HepG2 (cell line): Measurements from ENCODE around the gene KLHL5. TPM values are rescaled to one million over a fixed set of nuclear protein-coding genes. Genes with fewer than 3 reads are reported as not detected.

Source experiments
- ETV5 ChIP-seq: IDR thresholded peaks from 2 replicates; pipeline ENCODE4 v1.6.1; 2018; ENCODE audit warnings: missing biosample characterization, missing genetic modification reagents, inconsistent platforms, borderline replicate concordance
- HMGXB4 ChIP-seq, 2 experiments: sonication (generic) in 1 of 2; formaldehyde crosslinking in 1 of 2; IDR thresholded peaks; 2 replicates each; pipeline versions ENCODE4 v1.4.0 to v1.6.1; 2018 to 2020; ENCODE audit warnings: missing genetic modification reagents in 2 of 2, borderline replicate concordance in 1 of 2, low read depth in 1 of 2, mild to moderate bottlenecking in 1 of 2, missing biosample characterization in 1 of 2
- KDM6A ChIP-seq: IDR thresholded peaks from 2 replicates; pipeline ENCODE4 v1.6.1; 2016; ENCODE audit warnings: low read depth
- NAIF1 ChIP-seq: sonication (generic); formaldehyde crosslinking; IDR thresholded peaks from 2 replicates; pipeline ENCODE4 v1.5.0; 2020; ENCODE audit warnings: mild to moderate bottlenecking, missing genetic modification reagents, borderline replicate concordance
- ZNF274 ChIP-seq: sonication (generic); formaldehyde crosslinking; IDR thresholded peaks from 2 replicates; pipeline ENCODE4 v1.5.1; 2020; ENCODE audit warnings: mild to moderate bottlenecking, missing genetic modification reagents
- ZNF362 ChIP-seq: sonication (generic); formaldehyde crosslinking; IDR thresholded peaks from 2 replicates; pipeline ENCODE4 v1.4.0; 2020; ENCODE audit warnings: missing genetic modification reagents, mild to moderate bottlenecking, borderline replicate concordance
- ZNF781 ChIP-seq: sonication (generic); formaldehyde crosslinking; IDR thresholded peaks from 2 replicates; pipeline ENCODE4 v1.5.1; 2020; ENCODE audit warnings: borderline replicate concordance, mild to moderate bottlenecking, missing genetic modification reagents; ENCODE audit errors: not compliant biosample characterization
- polyA plus RNA-seq, 8 experiments: library from polyadenylated mRNA; depleted of rRNA in 3 of 8; stranded (reverse) in 7 of 8; unstranded in 1 of 8; fragments of >200 nt; fragmentation: Illumina TruSeq in 4 of 8; extraction: Trizol in 4 of 8; gene quantifications; 2 replicates each; pipeline versions ENCODE4 v1.2.1 to v1.2.3, GENCODE V29; 2011 to 2016; ENCODE audit warnings: low read depth in 4 of 8, missing spikeins in 1 of 8, mixed read lengths in 1 of 8; ENCODE audit not compliant: insufficient read depth in 1 of 8
- total RNA-seq, 5 experiments: library from RNA; depleted of rRNA; stranded (reverse); fragments of >200 nt; fragmentation: Illumina TruSeq; extraction: Trizol; gene quantifications; 2 replicates each; pipeline ENCODE4 v1.2.3, GENCODE V29; 2016; ENCODE audit warnings: low read depth in 1 of 5
- TF ChIP-seq, protein P1 (sequence below): sonication (generic); formaldehyde crosslinking; IDR thresholded peaks from one replicate; pipeline ENCODE4 v1.5.1; 2020; ENCODE audit warnings: mild to moderate bottlenecking, missing genetic modification reagents; ENCODE audit errors: not compliant biosample characterization
- TF ChIP-seq, protein P2 (sequence below), 2 experiments: sonication (generic) in 1 of 2; formaldehyde crosslinking in 1 of 2; IDR thresholded peaks; 2 replicates each; pipeline versions ENCODE4 v1.4.0 to v1.6.1; 2016 to 2020; ENCODE audit warnings: borderline replicate concordance in 1 of 2, low read depth in 1 of 2, mild to moderate bottlenecking in 1 of 2, missing genetic modification reagents in 1 of 2

The KLHL5 gene
- total and polyA plus RNA-seq, 2 of the 13 experiments (the other 11 are each of a cell fraction or from before 2014, with no cell fraction given), result 36.2 to 38.7 TPM

- peak; percentile 94 for TF ChIP-seq ZNF362 (CRISPR knock-in tag)
- TF ChIP-seq, protein P1, sequence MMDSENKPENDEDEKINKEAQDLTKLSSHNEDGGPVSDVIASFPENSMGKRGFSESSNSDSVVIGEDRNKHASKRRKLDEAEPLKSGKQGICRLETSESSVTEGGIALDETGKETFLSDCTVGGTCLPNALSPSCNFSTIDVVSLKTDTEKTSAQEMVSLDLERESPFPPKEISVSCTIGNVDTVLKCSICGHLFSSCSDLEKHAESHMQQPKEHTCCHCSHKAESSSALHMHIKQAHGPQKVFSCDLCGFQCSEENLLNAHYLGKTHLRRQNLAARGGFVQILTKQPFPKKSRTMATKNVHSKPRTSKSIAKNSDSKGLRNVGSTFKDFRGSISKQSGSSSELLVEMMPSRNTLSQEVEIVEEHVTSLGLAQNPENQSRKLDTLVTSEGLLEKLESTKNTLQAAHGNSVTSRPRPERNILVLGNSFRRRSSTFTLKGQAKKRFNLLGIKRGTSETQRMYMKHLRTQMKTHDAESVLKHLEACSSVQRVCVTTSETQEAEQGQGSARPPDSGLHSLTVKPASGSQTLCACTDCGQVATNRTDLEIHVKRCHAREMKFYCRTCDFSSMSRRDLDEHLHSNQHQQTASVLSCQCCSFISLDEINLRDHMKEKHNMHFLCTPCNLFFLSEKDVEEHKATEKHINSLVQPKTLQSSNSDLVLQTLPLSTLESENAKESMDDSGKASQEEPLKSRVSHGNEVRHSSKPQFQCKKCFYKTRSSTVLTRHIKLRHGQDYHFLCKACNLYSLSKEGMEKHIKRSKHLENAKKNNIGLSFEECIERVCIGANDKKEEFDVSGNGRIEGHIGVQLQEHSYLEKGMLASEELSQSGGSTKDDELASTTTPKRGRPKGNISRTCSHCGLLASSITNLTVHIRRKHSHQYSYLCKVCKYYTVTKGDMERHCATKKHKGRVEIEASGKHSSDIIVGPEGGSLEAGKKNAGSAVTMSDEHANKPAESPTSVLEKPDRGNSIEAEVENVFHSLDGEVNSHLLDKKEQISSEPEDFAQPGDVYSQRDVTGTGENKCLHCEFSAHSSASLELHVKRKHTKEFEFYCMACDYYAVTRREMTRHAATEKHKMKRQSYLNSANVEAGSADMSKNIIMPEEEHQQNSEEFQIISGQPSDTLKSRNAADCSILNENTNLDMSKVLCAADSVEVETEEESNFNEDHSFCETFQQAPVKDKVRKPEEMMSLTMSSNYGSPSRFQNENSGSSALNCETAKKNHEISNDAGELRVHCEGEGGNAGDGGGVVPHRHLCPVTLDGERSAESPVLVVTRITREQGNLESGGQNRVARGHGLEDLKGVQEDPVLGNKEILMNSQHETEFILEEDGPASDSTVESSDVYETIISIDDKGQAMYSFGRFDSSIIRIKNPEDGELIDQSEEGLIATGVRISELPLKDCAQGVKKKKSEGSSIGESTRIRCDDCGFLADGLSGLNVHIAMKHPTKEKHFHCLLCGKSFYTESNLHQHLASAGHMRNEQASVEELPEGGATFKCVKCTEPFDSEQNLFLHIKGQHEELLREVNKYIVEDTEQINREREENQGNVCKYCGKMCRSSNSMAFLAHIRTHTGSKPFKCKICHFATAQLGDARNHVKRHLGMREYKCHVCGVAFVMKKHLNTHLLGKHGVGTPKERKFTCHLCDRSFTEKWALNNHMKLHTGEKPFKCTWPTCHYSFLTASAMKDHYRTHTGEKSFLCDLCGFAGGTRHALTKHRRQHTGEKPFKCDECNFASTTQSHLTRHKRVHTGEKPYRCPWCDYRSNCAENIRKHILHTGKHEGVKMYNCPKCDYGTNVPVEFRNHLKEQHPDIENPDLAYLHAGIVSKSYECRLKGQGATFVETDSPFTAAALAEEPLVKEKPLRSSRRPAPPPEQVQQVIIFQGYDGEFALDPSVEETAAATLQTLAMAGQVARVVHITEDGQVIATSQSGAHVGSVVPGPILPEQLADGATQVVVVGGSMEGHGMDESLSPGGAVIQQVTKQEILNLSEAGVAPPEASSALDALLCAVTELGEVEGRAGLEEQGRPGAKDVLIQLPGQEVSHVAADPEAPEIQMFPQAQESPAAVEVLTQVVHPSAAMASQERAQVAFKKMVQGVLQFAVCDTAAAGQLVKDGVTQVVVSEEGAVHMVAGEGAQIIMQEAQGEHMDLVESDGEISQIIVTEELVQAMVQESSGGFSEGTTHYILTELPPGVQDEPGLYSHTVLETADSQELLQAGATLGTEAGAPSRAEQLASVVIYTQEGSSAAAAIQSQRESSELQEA (CRISPR knock-in tag), result no peak
- TF ChIP-seq, protein P2, sequence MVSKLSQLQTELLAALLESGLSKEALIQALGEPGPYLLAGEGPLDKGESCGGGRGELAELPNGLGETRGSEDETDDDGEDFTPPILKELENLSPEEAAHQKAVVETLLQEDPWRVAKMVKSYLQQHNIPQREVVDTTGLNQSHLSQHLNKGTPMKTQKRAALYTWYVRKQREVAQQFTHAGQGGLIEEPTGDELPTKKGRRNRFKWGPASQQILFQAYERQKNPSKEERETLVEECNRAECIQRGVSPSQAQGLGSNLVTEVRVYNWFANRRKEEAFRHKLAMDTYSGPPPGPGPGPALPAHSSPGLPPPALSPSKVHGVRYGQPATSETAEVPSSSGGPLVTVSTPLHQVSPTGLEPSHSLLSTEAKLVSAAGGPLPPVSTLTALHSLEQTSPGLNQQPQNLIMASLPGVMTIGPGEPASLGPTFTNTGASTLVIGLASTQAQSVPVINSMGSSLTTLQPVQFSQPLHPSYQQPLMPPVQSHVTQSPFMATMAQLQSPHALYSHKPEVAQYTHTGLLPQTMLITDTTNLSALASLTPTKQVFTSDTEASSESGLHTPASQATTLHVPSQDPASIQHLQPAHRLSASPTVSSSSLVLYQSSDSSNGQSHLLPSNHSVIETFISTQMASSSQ (IDR thresholded peaks at IDR 0.05; ENCODE audit: low read depth), result peak; percentile 62; the same call in 1 of the 2 replicates
- TF ChIP-seq, protein P2 (CRISPR knock-in tag; IDR thresholded peaks at IDR 0.05; ENCODE audit: borderline replicate concordance), result no peak
- no peak for TF ChIP-seq ZNF274 (CRISPR knock-in tag)
- 0 out of 4 replicates have a peak, but pooled peaks of 1 of the 2 experiments have one; percentile 11 for TF ChIP-seq HMGXB4 (CRISPR knock-in tag; IDR thresholded peaks at IDR 0.05; ENCODE audit: borderline replicate concordance in 1 of 2, low read depth in 1 of 2)
- peak; percentile 43; the same call in 1 of the 2 replicates for TF ChIP-seq NAIF1 (CRISPR knock-in tag)
- TF ChIP-seq KDM6A (CRISPR knock-in tag), result peak; percentile 74
- peak; percentile 7; the same call in 1 of the 2 replicates for TF ChIP-seq ETV5
- TF ChIP-seq ZNF781 (CRISPR knock-in tag), result no peak
Observed at GRCh38 chr4:39043058-39043860, 18.8 kb upstream of the KLHL5 start (continued).
